Uterus (tissue), 2 donors: Measurements from ENCODE around the gene RABGAP1L.

Experiments
- POLR2A ChIP-seq, 2 donors: fragments of 450-650 bp; IDR thresholded peaks; one replicate each; pipeline ENCODE4 v1.6.1; 2016; ENCODE audit warnings: antibody characterized with exemption in 2 of 2, mild to moderate bottlenecking in 1 of 2, moderate library complexity in 1 of 2
- TF ChIP-seq, protein P1 (sequence below), 4 experiments: fragments of 200-600 bp in 2 of 4; fragments of 450-650 bp in 2 of 4; sonication (generic) in 2 of 4; IDR thresholded peaks; one replicate each; pipeline ENCODE4 v1.5.1; 2016 to 2019; ENCODE audit warnings: antibody characterized with exemption in 4 of 4, mild to moderate bottlenecking in 2 of 4, moderate library complexity in 1 of 4

DNA sequence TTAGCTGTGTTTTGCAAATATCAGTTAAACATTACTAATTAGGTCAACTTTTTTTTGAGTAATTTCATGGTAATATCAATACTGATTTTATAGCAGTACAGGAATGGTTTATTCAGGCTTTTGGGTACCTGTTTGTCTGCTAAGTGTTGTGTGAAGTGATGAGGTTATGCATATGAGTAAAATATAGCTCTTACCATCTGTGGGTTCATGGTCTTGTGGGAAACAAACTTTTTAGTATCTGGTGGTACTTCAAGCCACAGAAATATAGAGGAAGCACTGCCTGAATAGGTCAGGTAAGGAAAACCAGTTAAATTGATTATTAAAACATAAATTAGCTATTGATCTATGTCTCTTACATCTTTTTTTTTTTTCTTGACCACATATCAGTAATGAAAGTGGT, 113.9 kb downstream of the RABGAP1L start:
- TF ChIP-seq, protein P1, sequence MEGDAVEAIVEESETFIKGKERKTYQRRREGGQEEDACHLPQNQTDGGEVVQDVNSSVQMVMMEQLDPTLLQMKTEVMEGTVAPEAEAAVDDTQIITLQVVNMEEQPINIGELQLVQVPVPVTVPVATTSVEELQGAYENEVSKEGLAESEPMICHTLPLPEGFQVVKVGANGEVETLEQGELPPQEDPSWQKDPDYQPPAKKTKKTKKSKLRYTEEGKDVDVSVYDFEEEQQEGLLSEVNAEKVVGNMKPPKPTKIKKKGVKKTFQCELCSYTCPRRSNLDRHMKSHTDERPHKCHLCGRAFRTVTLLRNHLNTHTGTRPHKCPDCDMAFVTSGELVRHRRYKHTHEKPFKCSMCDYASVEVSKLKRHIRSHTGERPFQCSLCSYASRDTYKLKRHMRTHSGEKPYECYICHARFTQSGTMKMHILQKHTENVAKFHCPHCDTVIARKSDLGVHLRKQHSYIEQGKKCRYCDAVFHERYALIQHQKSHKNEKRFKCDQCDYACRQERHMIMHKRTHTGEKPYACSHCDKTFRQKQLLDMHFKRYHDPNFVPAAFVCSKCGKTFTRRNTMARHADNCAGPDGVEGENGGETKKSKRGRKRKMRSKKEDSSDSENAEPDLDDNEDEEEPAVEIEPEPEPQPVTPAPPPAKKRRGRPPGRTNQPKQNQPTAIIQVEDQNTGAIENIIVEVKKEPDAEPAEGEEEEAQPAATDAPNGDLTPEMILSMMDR (IDR thresholded peaks at IDR 0.05), result no peak
- TF ChIP-seq POLR2A (IDR thresholded peaks at IDR 0.05), result no peak
